Tibial nerve (tissue), 4 donors: ENCODE data around the gene FCER2. TPM values are rescaled to one million over a fixed set of nuclear protein-coding genes. Genes with fewer than 3 reads are reported as not detected.

Source experiments
- DNase-seq, 2 donors: peaks; one replicate each; pipeline ENCODE4 v3.0.0-alpha.2; 2019; ENCODE audit warnings: low spot score in 2 of 2
- H3K27ac ChIP-seq, 4 donors: fragments of 200-600 bp; sonication (generic) in 3 of 4; one replicate each; pipeline ENCODE4 v1.5.1; 2017 to 2019; ENCODE audit warnings: mild to moderate bottlenecking in 1 of 4
- H3K27me3 ChIP-seq, 2 donors: fragments of 200-600 bp; sonication (generic) in 1 of 2; one replicate each; pipeline versions ENCODE4 v1.5.1 to v1.6.0; 2017 to 2019
- H3K36me3 ChIP-seq, 3 donors: fragments of 200-600 bp; sonication (generic); one replicate each; pipeline ENCODE4 v1.5.1; 2018 to 2019
- H3K4me1 ChIP-seq, 4 donors: fragments of 200-600 bp; sonication (generic) in 3 of 4; one replicate each; pipeline ENCODE4 v1.5.1; 2017 to 2019
- H3K4me3 ChIP-seq, 4 donors: fragments of 200-600 bp; sonication (generic) in 3 of 4; one replicate each; pipeline ENCODE4 v1.5.1; 2017 to 2019; ENCODE audit warnings: mild to moderate bottlenecking in 1 of 4, moderate library complexity in 1 of 4
- H3K9me3 ChIP-seq, 4 donors: fragments of 200-600 bp; sonication (generic) in 3 of 4; one replicate each; pipeline ENCODE4 v1.5.1; 2017 to 2019
- EP300 ChIP-seq, 2 donors: sonication (generic); formaldehyde crosslinking; IDR thresholded peaks; one replicate each; pipeline ENCODE4 v1.6.1; 2017; ENCODE audit warnings: antibody characterized with exemption in 2 of 2, mild to moderate bottlenecking in 1 of 2
- POLR2A ChIP-seq, 2 donors: fragments of 450-650 bp; IDR thresholded peaks; one replicate each; pipeline ENCODE4 v1.6.1; 2017; ENCODE audit warnings: antibody characterized with exemption in 2 of 2, mild to moderate bottlenecking in 2 of 2, moderate library complexity in 2 of 2
- WGBS, 2 donors: methylation state at CpG; one replicate each; pipeline ENCODE4 v1.1.5; 2018; 5-methylcytosine and 5-hydroxymethylcytosine counted together
- total RNA-seq, 4 donors: library from RNA; depleted of rRNA; stranded (reverse); fragments of >200 nt; gene quantifications; one replicate each; pipeline ENCODE4 v1.1.0, GENCODE V29; 2016
- TF ChIP-seq, protein P1 (sequence below), 5 experiments: fragments of 200-600 bp in 3 of 5; fragments of 450-650 bp in 2 of 5; sonication (generic) in 3 of 5; IDR thresholded peaks; one replicate each; pipeline ENCODE4 v1.5.1; 2016 to 2019; ENCODE audit warnings: antibody characterized with exemption in 5 of 5, mild to moderate bottlenecking in 3 of 5, moderate library complexity in 2 of 5

Gene FCER2
- total RNA-seq, 4 donors from 2014 or later, result 0.90 to 1.0 TPM; not detected in 2

DNA sequence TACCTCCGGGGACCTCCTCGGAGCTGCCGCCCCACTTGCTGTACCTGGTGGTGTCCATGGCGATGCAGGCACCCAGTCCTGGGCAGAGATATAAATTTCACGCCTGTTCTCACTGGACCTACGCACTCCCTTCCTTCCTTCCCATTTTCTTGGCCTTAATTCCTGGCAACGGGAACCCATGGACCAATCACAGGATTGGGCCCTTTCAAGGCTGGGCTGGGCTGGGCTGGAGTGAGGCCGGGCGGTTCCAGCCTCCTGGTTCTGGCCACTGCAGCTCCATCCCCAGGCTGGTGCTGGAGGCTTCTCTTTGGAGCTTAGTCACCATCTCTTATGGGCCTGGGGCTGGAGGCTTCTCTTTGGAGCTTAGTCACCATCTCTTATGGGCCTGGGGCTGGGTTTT is 30.1 kb upstream of the FCER2 start, which contains the start of gene CLEC4G:
Gene CLEC4G (minus strand): TSS at position 66 of the 400 bp plus-strand sequence. CDS start 8 bp downstream, at position 58.
- TF ChIP-seq POLR2A (IDR thresholded peaks at IDR 0.05) (no peak), EP300 (IDR thresholded peaks at IDR 0.05) (no peak)
- TF ChIP-seq, protein P1, sequence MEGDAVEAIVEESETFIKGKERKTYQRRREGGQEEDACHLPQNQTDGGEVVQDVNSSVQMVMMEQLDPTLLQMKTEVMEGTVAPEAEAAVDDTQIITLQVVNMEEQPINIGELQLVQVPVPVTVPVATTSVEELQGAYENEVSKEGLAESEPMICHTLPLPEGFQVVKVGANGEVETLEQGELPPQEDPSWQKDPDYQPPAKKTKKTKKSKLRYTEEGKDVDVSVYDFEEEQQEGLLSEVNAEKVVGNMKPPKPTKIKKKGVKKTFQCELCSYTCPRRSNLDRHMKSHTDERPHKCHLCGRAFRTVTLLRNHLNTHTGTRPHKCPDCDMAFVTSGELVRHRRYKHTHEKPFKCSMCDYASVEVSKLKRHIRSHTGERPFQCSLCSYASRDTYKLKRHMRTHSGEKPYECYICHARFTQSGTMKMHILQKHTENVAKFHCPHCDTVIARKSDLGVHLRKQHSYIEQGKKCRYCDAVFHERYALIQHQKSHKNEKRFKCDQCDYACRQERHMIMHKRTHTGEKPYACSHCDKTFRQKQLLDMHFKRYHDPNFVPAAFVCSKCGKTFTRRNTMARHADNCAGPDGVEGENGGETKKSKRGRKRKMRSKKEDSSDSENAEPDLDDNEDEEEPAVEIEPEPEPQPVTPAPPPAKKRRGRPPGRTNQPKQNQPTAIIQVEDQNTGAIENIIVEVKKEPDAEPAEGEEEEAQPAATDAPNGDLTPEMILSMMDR (IDR thresholded peaks at IDR 0.05), result no peak
- 40 to 62% methylated on average over 9 of the region's 9 CpGs for WGBS, 2 donors
- Histone ChIP-seq H3K36me3 (no peaks in the 10 kb centered on the region), H3K4me3 (no peak within 1 kb of the TSS), H3K4me1 (no peaks in the 10 kb centered on the region), H3K27ac (no peak within 1 kb of the TSS), H3K9me3 (no peaks in the 10 kb centered on the region), H3K27me3 (peaks cover 0 to 43% of the 10 kb centered on the region in 2 donors)
- no peak for DNase-seq

DNA sequence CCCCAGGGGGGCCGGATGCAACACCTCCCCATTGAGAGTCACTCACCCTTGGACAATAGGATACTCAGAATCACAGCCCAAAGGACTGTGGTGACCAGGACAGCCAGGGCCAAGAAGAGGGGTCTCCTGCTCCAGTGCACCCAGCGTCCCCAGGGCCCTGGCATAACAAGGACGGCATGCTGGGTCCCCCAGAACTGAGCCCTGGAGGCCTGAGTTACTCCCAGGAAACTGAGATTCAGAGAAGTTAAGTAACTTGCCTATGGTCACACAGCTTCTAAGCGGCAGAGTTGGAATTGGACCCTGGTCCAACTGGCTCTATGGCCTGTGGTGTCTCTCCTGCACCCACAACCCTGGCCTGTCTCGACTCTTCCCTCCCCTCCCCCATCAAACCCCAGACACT is 29.7 kb upstream of the FCER2 start:
- Histone ChIP-seq H3K27me3 (peaks cover 0 to 43% of the 10 kb centered on the region in 2 donors), H3K4me3 (no peak overlapping the region), H3K9me3 (no peaks in the 10 kb centered on the region), H3K27ac (no peak overlapping the region), H3K4me1 (no peaks in the 10 kb centered on the region), H3K36me3 (no peaks in the 10 kb centered on the region)
- DNase-seq, result no peak
- 57 to 74% methylated on average over 5 of the region's 5 CpGs for whole genome bisulfite sequencing, 2 donors
- TF ChIP-seq POLR2A (IDR thresholded peaks at IDR 0.05), result no peak
- TF ChIP-seq, protein P1 (IDR thresholded peaks at IDR 0.05), result no peak
- no peak for TF ChIP-seq EP300 (IDR thresholded peaks at IDR 0.05)

DNA sequence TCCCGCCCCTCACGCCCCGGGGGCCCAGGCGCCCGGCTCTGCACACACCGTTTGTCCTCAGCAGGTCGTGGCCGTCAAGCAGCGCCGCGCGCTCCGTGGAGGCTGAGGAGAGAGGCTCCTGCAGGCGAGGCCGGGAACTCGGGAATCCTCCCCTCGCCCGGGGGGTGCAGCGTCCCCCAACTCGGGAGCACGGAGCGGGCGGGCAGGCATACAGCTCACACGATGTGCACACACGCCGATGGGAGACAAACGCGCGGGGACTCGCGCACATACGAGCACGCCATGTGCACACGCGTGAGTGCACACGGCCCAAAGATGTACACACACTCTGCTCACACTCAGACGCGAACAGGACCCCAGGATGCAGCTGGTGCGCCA is 29.3 kb upstream of the FCER2 start:
- Histone ChIP-seq H3K9me3 (no peaks in the 10 kb centered on the region), H3K36me3 (no peaks in the 10 kb centered on the region), H3K4me1 (no peaks in the 10 kb centered on the region), H3K27me3 (peaks cover 0 to 43% of the 10 kb centered on the region in 2 donors), H3K4me3 (no peak overlapping the region), H3K27ac (no peak overlapping the region)
- WGBS, 2 donors, result 57 to 63% methylated on average over 32 to 39 of the region's 39 CpGs
- DNase-seq, result no peak
- TF ChIP-seq, protein P1 (IDR thresholded peaks at IDR 0.05), result no peak
- TF ChIP-seq EP300 (IDR thresholded peaks at IDR 0.05) (no peak), POLR2A (IDR thresholded peaks at IDR 0.05) (no peak)

DNA sequence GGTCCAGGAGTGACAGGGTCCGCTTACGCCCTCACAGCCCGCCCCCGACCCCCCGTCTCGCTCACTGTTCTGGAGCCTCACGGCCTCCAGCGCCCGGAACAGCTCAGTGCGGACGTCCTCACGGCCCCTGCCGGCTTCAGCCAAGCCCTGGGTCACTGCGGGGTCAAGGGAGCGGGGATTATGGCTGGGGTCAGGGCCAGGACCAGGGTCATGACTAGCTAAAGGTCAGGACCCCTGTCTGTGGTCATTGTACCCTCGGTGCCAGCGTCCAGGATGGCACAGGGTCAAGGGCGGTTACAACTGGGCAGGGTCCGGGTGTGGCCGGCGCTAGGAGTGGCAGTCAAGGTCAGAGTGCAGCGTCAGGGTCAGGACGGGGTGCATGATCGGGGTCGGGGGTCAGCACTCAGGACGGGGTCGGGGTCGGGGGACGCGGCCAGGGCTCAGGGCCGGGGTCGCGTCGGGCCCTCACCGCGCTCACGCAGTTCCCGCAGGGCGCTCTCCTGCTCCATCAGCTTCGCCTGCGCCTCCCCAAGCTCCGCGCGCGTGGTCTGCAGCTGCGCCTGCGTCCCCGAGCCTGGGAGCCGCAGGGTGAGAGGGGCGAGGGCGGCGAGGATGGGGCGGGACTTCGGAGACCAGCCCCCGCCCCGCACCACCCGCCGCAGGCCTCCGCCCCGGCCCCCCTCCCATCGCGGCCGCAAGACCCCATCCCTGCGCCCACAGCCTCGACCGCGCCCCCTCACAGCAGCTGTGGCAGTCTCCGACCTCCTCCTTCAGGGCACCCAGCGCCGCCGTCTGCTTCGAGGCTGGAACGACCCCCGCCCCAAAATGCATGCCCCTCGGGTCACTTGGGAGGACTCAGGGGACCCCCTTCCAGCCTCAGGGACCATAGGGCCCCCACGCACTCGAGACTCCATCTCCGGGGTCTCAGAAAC is 28.6 kb upstream of the FCER2 start:
- peaks cover 0 to 43% of the 10 kb centered on the region in 2 donors for H3K27me3 ChIP-seq
- no peak overlapping the region for H3K27ac ChIP-seq
- H3K4me3 ChIP-seq, result peak overlapping the region in 1 of 4 donors; percentile 8
- TF ChIP-seq EP300 (IDR thresholded peaks at IDR 0.05), result no peak
- TF ChIP-seq POLR2A (IDR thresholded peaks at IDR 0.05), result no peak
- TF ChIP-seq, protein P1 (IDR thresholded peaks at IDR 0.05), result no peak
- H3K4me1 ChIP-seq, result no peaks in the 10 kb centered on the region
- H3K9me3 ChIP-seq, result no peaks in the 10 kb centered on the region
- DNase-seq, result no peak
- H3K36me3 ChIP-seq, result no peaks in the 10 kb centered on the region
- 4 to 7% methylated on average over 9 to 47 of the region's 78 CpGs for WGBS, 2 donors

DNA sequence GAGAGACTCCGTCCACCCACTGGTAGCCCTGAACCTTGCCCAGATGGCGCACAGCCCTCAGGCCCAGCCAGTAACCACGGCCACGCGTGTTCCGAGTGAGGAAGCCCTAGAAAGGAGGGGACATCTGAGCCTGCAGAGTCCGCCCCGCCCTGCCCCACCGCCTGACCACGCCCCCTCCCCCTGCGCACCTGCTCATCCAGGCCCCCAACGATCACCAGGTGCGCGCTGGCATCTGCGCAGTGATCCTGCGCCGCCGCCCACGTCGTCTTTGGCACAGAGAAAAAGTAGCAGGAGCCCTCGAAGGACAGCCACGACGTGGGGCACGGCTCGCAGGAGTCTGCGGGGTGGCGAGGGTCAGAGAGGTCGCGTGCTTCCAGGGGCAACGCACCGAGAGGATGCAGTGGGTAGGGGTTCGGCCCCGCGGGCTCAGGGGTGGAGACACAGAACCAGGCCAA is 27.9 kb upstream of the FCER2 start:
- Histone ChIP-seq H3K27me3 (peaks cover 0 to 43% of the 10 kb centered on the region in 2 donors), H3K4me3 (no peak overlapping the region), H3K27ac (no peak overlapping the region), H3K4me1 (no peaks in the 10 kb centered on the region), H3K9me3 (no peaks in the 10 kb centered on the region), H3K36me3 (no peaks in the 10 kb centered on the region)
- DNase-seq, result no peak
- 3 to 9% methylated on average over 16 to 34 of the region's 34 CpGs for WGBS, 2 donors
- TF ChIP-seq EP300 (IDR thresholded peaks at IDR 0.05), result no peak
- TF ChIP-seq, protein P1 (IDR thresholded peaks at IDR 0.05), result no peak
- no peak for TF ChIP-seq POLR2A (IDR thresholded peaks at IDR 0.05)
